CD4-positive, alpha-beta memory T cell (primary cell): ENCODE data around the gene MRPL49. TPM values are rescaled to one million over a fixed set of nuclear protein-coding genes. Genes with fewer than 3 reads are reported as not detected.

ENCODE experiments used
- CTCF ChIA-PET: fragments of 350-600 bp; sonication (Branson Sonifier 250); formaldehyde crosslinking; loops from one replicate; lab custom pipeline; 2021; ENCODE audit warnings: inconsistent platforms; ENCODE audit not compliant: partially characterized antibody; lab: Charles Lee
- POLR2A ChIA-PET: fragments of 350-600 bp; sonication (Branson Sonifier 250); formaldehyde crosslinking; loops from one replicate; lab custom pipeline; 2021; ENCODE audit not compliant: partially characterized antibody; lab: Charles Lee
- DNase-seq, 5 donors: peaks; one replicate each; pipeline versions ENCODE4 v3.0.0 to v3.0.0-alpha.2; 2020 to 2022; ENCODE audit warnings: mixed read lengths in 1 of 5
- H3K27ac ChIP-seq: one replicate; pipeline ENCODE4 v1.7.0; 2013; ENCODE audit warnings: low read depth, low read length
- H3K27me3 ChIP-seq: 2 replicates; pipeline ENCODE4 v1.7.0; 2013; ENCODE audit warnings: mild to moderate bottlenecking, low read length, moderate library complexity; ENCODE audit not compliant: insufficient read depth
- H3K36me3 ChIP-seq: 2 replicates; pipeline ENCODE4 v1.7.0; 2013; ENCODE audit warnings: mild to moderate bottlenecking, low read length, moderate library complexity; ENCODE audit not compliant: insufficient read depth
- H3K4me1 ChIP-seq: 2 replicates; pipeline ENCODE4 v1.7.0; 2013; ENCODE audit warnings: mild to moderate bottlenecking, low read length, moderate library complexity; ENCODE audit not compliant: insufficient read depth
- H3K4me3 ChIP-seq, 2 donors: one replicate each; pipeline ENCODE4 v1.7.0; 2013; ENCODE audit warnings: low read length in 2 of 2, mild to moderate bottlenecking in 1 of 2
- H3K9me3 ChIP-seq, 2 donors: one replicate each; pipeline ENCODE4 v1.7.0; 2013; ENCODE audit warnings: low read length in 2 of 2, control low read depth in 1 of 2; ENCODE audit not compliant: control insufficient read depth in 1 of 2
- H3K27ac Mint-ChIP-seq, 7 donors: one replicate each; pipeline ENCODE4 v1.8.0; 2020 to 2021; ENCODE audit warnings: mixed read lengths in 7 of 7, mild to moderate bottlenecking in 6 of 7, inconsistent platforms in 3 of 7, moderate library complexity in 3 of 7
- H3K27me3 Mint-ChIP-seq, 2 donors: one replicate each; pipeline ENCODE4 v1.8.0; 2020 to 2021; ENCODE audit warnings: mixed read lengths in 2 of 2
- H3K36me3 Mint-ChIP-seq, 2 donors: one replicate each; pipeline ENCODE4 v1.8.0; 2020 to 2021; ENCODE audit warnings: mixed read lengths in 2 of 2, inconsistent platforms in 1 of 2, mild to moderate bottlenecking in 1 of 2
- H3K4me1 Mint-ChIP-seq, 4 donors: one replicate each; pipeline ENCODE4 v1.8.0; 2020 to 2021; ENCODE audit warnings: mixed read lengths in 4 of 4, mild to moderate bottlenecking in 1 of 4
- H3K4me3 Mint-ChIP-seq, 8 donors: one replicate each; pipeline ENCODE4 v1.8.0; 2020 to 2021; ENCODE audit warnings: mixed read lengths in 8 of 8, mild to moderate bottlenecking in 7 of 8, moderate library complexity in 6 of 8, inconsistent platforms in 3 of 8
- H3K9me3 Mint-ChIP-seq, 8 donors: one replicate each; pipeline ENCODE4 v1.8.0; 2020 to 2021; ENCODE audit warnings: mixed read lengths in 8 of 8, mild to moderate bottlenecking in 5 of 8, inconsistent platforms in 3 of 8, moderate library complexity in 1 of 8
- intact Hi-C: fragments of 100-400 bp; cut with micrococcal nuclease; formaldehyde crosslinking; loops from one replicate; pipeline ENCODE4 v1.15.1; 2023
- polyA plus RNA-seq, 2 donors: library from polyadenylated mRNA; unstranded; fragments of 300-500 nt; fragmentation: Illumina TruSeq; gene quantifications; one replicate each; pipeline ENCODE4 v1.2.3, GENCODE V29; 2021
- total RNA-seq, 2 experiments: library from RNA; stranded (reverse); gene quantifications; one replicate each; pipeline ENCODE4 v1.2.3, GENCODE V29; 2021

Gene MRPL49
- total and polyA plus RNA-seq, 4 experiments from 2014 or later = 59.6 to 118 (median 70.9) TPM

- no peak for DNase-seq
- POLR2A ChIA-PET = no interaction called here
- Histone ChIP-seq H3K4me1 (no peaks in the 10 kb centered on the region), H3K4me3 (no peak overlapping the region), H3K27me3 (no peaks in the 10 kb centered on the region), H3K36me3 (no peaks in the 10 kb centered on the region), H3K9me3 (no peaks in the 10 kb centered on the region), H3K27ac (no peak overlapping the region)
- no peaks in the 10 kb centered on the region for H3K36me3 Mint-ChIP-seq
- intact Hi-C loops = no loop called here
- CTCF ChIA-PET = no interaction called here
- no peak overlapping the region for H3K4me3 Mint-ChIP-seq
- H3K27me3 Mint-ChIP-seq = no peaks in the 10 kb centered on the region
- H3K9me3 Mint-ChIP-seq = peaks cover 0 to 4% (median 0%) of the 10 kb centered on the region in 8 donors
- H3K4me1 Mint-ChIP-seq = peaks cover 0 to 4% (median 1%) of the 10 kb centered on the region in 4 donors
- H3K27ac Mint-ChIP-seq = peak overlapping the region in 2 of 7 donors; percentile 10 to 65
Measured at GRCh38 chr11:65150509-65151299, 28.6 kb downstream of the MRPL49 start.

GRCh38 chr11:65151331-65151899 lies 29.3 kb downstream of the MRPL49 start:
- Mint-ChIP-seq H3K4me3 (no peak overlapping the region), H3K4me1 (peaks cover 0 to 4% (median 1%) of the 10 kb centered on the region in 4 donors), H3K27ac (peak overlapping the region in 1 of 7 donors; percentile 4), H3K27me3 (no peaks in the 10 kb centered on the region), H3K36me3 (no peaks in the 10 kb centered on the region), H3K9me3 (peaks cover 0 to 4% (median 0%) of the 10 kb centered on the region in 8 donors)
- ChIA-PET POLR2A (no interaction called here), CTCF (no interaction called here)
- H3K4me3 ChIP-seq = no peak overlapping the region
- H3K4me1 ChIP-seq = no peaks in the 10 kb centered on the region
- intact Hi-C loops = no loop called here
- H3K36me3 ChIP-seq = no peaks in the 10 kb centered on the region
- H3K27ac ChIP-seq = no peak overlapping the region
- H3K9me3 ChIP-seq = no peaks in the 10 kb centered on the region
- DNase-seq = no peak
- H3K27me3 ChIP-seq = no peaks in the 10 kb centered on the region

GRCh38 chr11:65152122-65152521 lies 30.0 kb downstream of the MRPL49 start:
- ChIA-PET CTCF (no interaction called here), POLR2A (no interaction called here)
- Histone ChIP-seq H3K36me3 (no peaks in the 10 kb centered on the region), H3K27ac (no peak overlapping the region), H3K27me3 (no peaks in the 10 kb centered on the region), H3K4me1 (no peaks in the 10 kb centered on the region), H3K9me3 (no peaks in the 10 kb centered on the region), H3K4me3 (no peak overlapping the region)
- Mint-ChIP-seq H3K4me3 (no peak overlapping the region), H3K4me1 (peaks cover 0 to 4% (median 1%) of the 10 kb centered on the region in 4 donors), H3K27ac (peak overlapping the region in 1 of 7 donors; percentile 69), H3K36me3 (no peaks in the 10 kb centered on the region), H3K9me3 (peaks cover 0 to 4% (median 0%) of the 10 kb centered on the region in 8 donors), H3K27me3 (no peaks in the 10 kb centered on the region)
- intact Hi-C loops = no loop called here
- DNase-seq = no peak

GRCh38 chr11:65156256-65156655 lies 34.1 kb downstream of the MRPL49 start:
- no peaks in the 10 kb centered on the region for H3K9me3 Mint-ChIP-seq
- H3K4me3 Mint-ChIP-seq = no peak overlapping the region
- no peaks in the 10 kb centered on the region for H3K36me3 Mint-ChIP-seq
- no peak overlapping the region for H3K4me3 ChIP-seq
- H3K4me1 ChIP-seq = no peaks in the 10 kb centered on the region
- DNase-seq = no peak
- H3K27me3 Mint-ChIP-seq = peaks cover 0 to 4% of the 10 kb centered on the region in 2 donors
- H3K27me3 ChIP-seq = no peaks in the 10 kb centered on the region
- no peak overlapping the region for H3K27ac ChIP-seq
- intact Hi-C loops = no loop called here
- peaks cover 0 to 2% (median under 1%) of the 10 kb centered on the region in 4 donors for H3K4me1 Mint-ChIP-seq
- CTCF ChIA-PET = no interaction called here
- no peaks in the 10 kb centered on the region for H3K9me3 ChIP-seq
- no peak overlapping the region for H3K27ac Mint-ChIP-seq
- POLR2A ChIA-PET = no interaction called here
- H3K36me3 ChIP-seq = no peaks in the 10 kb centered on the region

GRCh38 chr11:65156926-65157325 lies 34.8 kb downstream of the MRPL49 start:
- H3K9me3 Mint-ChIP-seq = no peaks in the 10 kb centered on the region
- H3K4me3 Mint-ChIP-seq = no peak overlapping the region
- no peaks in the 10 kb centered on the region for H3K36me3 ChIP-seq
- H3K4me1 Mint-ChIP-seq = no peaks in the 10 kb centered on the region
- H3K27me3 ChIP-seq = no peaks in the 10 kb centered on the region
- DNase-seq = no peak
- H3K36me3 Mint-ChIP-seq = no peaks in the 10 kb centered on the region
- H3K4me1 ChIP-seq = no peaks in the 10 kb centered on the region
- H3K27me3 Mint-ChIP-seq = peaks cover 0 to 4% of the 10 kb centered on the region in 2 donors
- H3K27ac ChIP-seq = no peak overlapping the region
- intact Hi-C loops = no loop called here
- ChIA-PET POLR2A (no interaction called here), CTCF (no interaction called here)
- no peak overlapping the region for H3K4me3 ChIP-seq
- H3K9me3 ChIP-seq = no peaks in the 10 kb centered on the region
- H3K27ac Mint-ChIP-seq = no peak overlapping the region

- H3K27ac ChIP-seq = no peak overlapping the region
- no peak overlapping the region for H3K4me3 ChIP-seq
- no peak overlapping the region for H3K27ac Mint-ChIP-seq
- no peaks in the 10 kb centered on the region for H3K9me3 ChIP-seq
- H3K4me3 Mint-ChIP-seq = no peak overlapping the region
- H3K4me1 ChIP-seq = no peaks in the 10 kb centered on the region
- DNase-seq = no peak
- H3K36me3 ChIP-seq = no peaks in the 10 kb centered on the region
- no peaks in the 10 kb centered on the region for H3K27me3 ChIP-seq
- CTCF ChIA-PET = no interaction called here
- POLR2A ChIA-PET = no interaction called here
- H3K36me3 Mint-ChIP-seq = no peaks in the 10 kb centered on the region
- intact Hi-C loops = no loop called here
- no peaks in the 10 kb centered on the region for H3K9me3 Mint-ChIP-seq
- no peaks in the 10 kb centered on the region for H3K4me1 Mint-ChIP-seq
- peaks cover 0 to 4% of the 10 kb centered on the region in 2 donors for H3K27me3 Mint-ChIP-seq
Measured at GRCh38 chr11:65157336-65157735, 35.2 kb downstream of the MRPL49 start.

- Histone ChIP-seq H3K4me1 (no peaks in the 10 kb centered on the region), H3K27ac (no peak overlapping the region), H3K9me3 (no peaks in the 10 kb centered on the region), H3K27me3 (no peaks in the 10 kb centered on the region), H3K36me3 (no peaks in the 10 kb centered on the region), H3K4me3 (no peak overlapping the region)
- DNase-seq = no peak
- Mint-ChIP-seq H3K9me3 (no peaks in the 10 kb centered on the region), H3K4me1 (no peaks in the 10 kb centered on the region), H3K36me3 (no peaks in the 10 kb centered on the region), H3K4me3 (no peak overlapping the region), H3K27ac (no peak overlapping the region), H3K27me3 (peaks cover 0 to 4% of the 10 kb centered on the region in 2 donors)
- intact Hi-C loops = no loop called here
- POLR2A ChIA-PET = no interaction called here
- CTCF ChIA-PET = no interaction called here
Measured at GRCh38 chr11:65159012-65159411, 36.9 kb downstream of the MRPL49 start.
